Fibroblast of lung (primary cell): ENCODE measurements around the gene PTPRO. TPM values are rescaled to one million over a fixed set of nuclear protein-coding genes. Genes with fewer than 3 reads are reported as not detected.

Experiments used
- DNase-seq, 2 donors: peaks; one replicate each; pipeline versions ENCODE4 v3.0.0 to v3.0.0-alpha.2; 2010; ENCODE audit warnings: low read depth in 2 of 2
- H2AFZ ChIP-seq: 2 replicates; pipeline ENCODE4 v1.5.1; 2012; ENCODE audit warnings: low read length, control low read depth, inconsistent platforms
- H3K27ac ChIP-seq: 2 replicates; pipeline ENCODE4 v1.5.1; 2011; ENCODE audit warnings: low read length, control low read depth; ENCODE audit not compliant: insufficient read depth
- H3K27me3 ChIP-seq: 2 replicates; pipeline ENCODE4 v1.5.1; 2011; ENCODE audit warnings: mild to moderate bottlenecking, low read length; ENCODE audit not compliant: control insufficient read depth, insufficient read depth
- H3K36me3 ChIP-seq: 2 replicates; pipeline ENCODE4 v1.5.1; 2011; ENCODE audit warnings: low read length; ENCODE audit not compliant: control insufficient read depth, insufficient read depth
- H3K4me1 ChIP-seq: 2 replicates; pipeline ENCODE4 v1.5.1; 2011; ENCODE audit warnings: low read length; ENCODE audit not compliant: control insufficient read depth, insufficient read depth; ENCODE audit errors: extremely low read depth
- H3K4me2 ChIP-seq: 2 replicates; pipeline ENCODE4 v1.5.1; 2011; ENCODE audit warnings: low read length, control low read depth; ENCODE audit not compliant: insufficient read depth; ENCODE audit errors: extremely low read depth
- H3K4me3 ChIP-seq, 4 experiments: fragments of 200-600 bp in 1 of 4; sonication (generic) in 1 of 4; replicated peaks in 1 of 4; 2 replicates each; pipeline ENCODE4 v1.5.1; 2011 to 2016; ENCODE audit warnings: low read length in 4 of 4, low read depth in 3 of 4, mild to moderate bottlenecking in 3 of 4, control low read depth in 2 of 4, inconsistent platforms in 1 of 4, mixed read lengths in 1 of 4; ENCODE audit not compliant: insufficient read depth in 1 of 4; ENCODE audit errors: control extremely low read depth in 1 of 4
- H3K79me2 ChIP-seq: 2 replicates; pipeline ENCODE4 v1.5.1; 2012; ENCODE audit warnings: mild to moderate bottlenecking, low read length, inconsistent platforms; ENCODE audit not compliant: control insufficient read depth, insufficient read depth
- H3K9ac ChIP-seq: 2 replicates; pipeline ENCODE4 v1.5.1; 2011; ENCODE audit warnings: mild to moderate bottlenecking, low read length, control low read depth; ENCODE audit not compliant: insufficient read depth
- H3K9me3 ChIP-seq: 2 replicates; pipeline ENCODE4 v1.5.1; 2012; ENCODE audit warnings: low read depth, low read length; ENCODE audit not compliant: control insufficient read depth, insufficient read depth
- H4K20me1 ChIP-seq: 2 replicates; pipeline ENCODE4 v1.5.1; 2011; ENCODE audit warnings: low read length; ENCODE audit not compliant: control insufficient read depth, insufficient read depth; ENCODE audit errors: extremely low read depth
- CTCF ChIP-seq, 2 donors: IDR thresholded peaks in 1 of 2; conservative IDR thresholded peaks in 1 of 2; 1 replicate in 1 of 2; 2 replicates in 1 of 2; pipeline ENCODE4 v1.5.1; 2011 to 2012; ENCODE audit warnings: low read length in 2 of 2, control low read depth in 1 of 2, inconsistent platforms in 1 of 2, low read depth in 1 of 2, mild to moderate bottlenecking in 1 of 2
- EZH2 ChIP-seq: IDR thresholded peaks from 2 replicates; pipeline ENCODE4 v1.5.1; 2012; ENCODE audit warnings: low read length, control low read depth, mild to moderate bottlenecking; ENCODE audit errors: missing control alignments
- polyA plus RNA-seq, 2 donors: library from polyadenylated mRNA; depleted of rRNA in 1 of 2; stranded (reverse) in 1 of 2; unstranded in 1 of 2; fragments of >200 nt; gene quantifications; 2 replicates each; pipeline ENCODE4 v1.2.1, GENCODE V29; 2011 to 2012; ENCODE audit warnings: missing spikeins in 1 of 2
- total RNA-seq: library from RNA; depleted of rRNA; stranded (reverse); fragments of >200 nt; gene quantifications from 2 replicates; pipeline ENCODE4 v1.2.1, GENCODE V29; 2014

PTPRO gene
- total and polyA plus RNA-seq, 2 donors (not counting 1 experiment from before 2014, with no cell fraction given), result 0.33 to 0.35 TPM

- H3K4me1 ChIP-seq, result no peaks in the 10 kb centered on the region
- no peak overlapping the region for H3K27ac ChIP-seq
- TF ChIP-seq CTCF (conservative IDR thresholded peaks at IDR 0.05 in 1 of 2, IDR thresholded peaks at IDR 0.05 in 1 of 2; ENCODE audit: low read depth in 1 of 2, low read length in 2 of 2) (no peak), EZH2 (no peak)
Observed at GRCh38 chr12:15526033-15526432, 203.7 kb downstream of the PTPRO start.

GRCh38 chr12:15527201-15528080, 205.1 kb downstream of the PTPRO start:
- TF ChIP-seq CTCF (conservative IDR thresholded peaks at IDR 0.05 in 1 of 2, IDR thresholded peaks at IDR 0.05 in 1 of 2; ENCODE audit: low read depth in 1 of 2, low read length in 2 of 2) (peak; percentile 13 to 20), EZH2 (no peak)
- H3K4me1 ChIP-seq, result no peaks in the 10 kb centered on the region
- H2AFZ ChIP-seq, result no peak overlapping the region
- H3K4me2 ChIP-seq, result no peak overlapping the region
- H3K4me3 ChIP-seq, result no peak overlapping the region
- no peak overlapping the region for H3K9ac ChIP-seq
- H3K9me3 ChIP-seq, result no peaks in the 10 kb centered on the region
- H4K20me1 ChIP-seq, result no peaks in the 10 kb centered on the region
- H3K27ac ChIP-seq, result no peak overlapping the region
- peak; percentile 14 to 30 for DNase-seq
- H3K79me2 ChIP-seq, result no peaks in the 10 kb centered on the region
- H3K27me3 ChIP-seq, result no peaks in the 10 kb centered on the region
- H3K36me3 ChIP-seq, result no peaks in the 10 kb centered on the region

More at GRCh38 chr12:15526033-15526432, 203.7 kb downstream of the PTPRO start:
- Histone ChIP-seq H3K27me3 (no peaks in the 10 kb centered on the region), H3K9me3 (no peaks in the 10 kb centered on the region), H3K4me3 (no peak overlapping the region), H3K36me3 (no peaks in the 10 kb centered on the region), H3K79me2 (no peaks in the 10 kb centered on the region), H3K9ac (no peak overlapping the region), H4K20me1 (no peaks in the 10 kb centered on the region), H2AFZ (no peak overlapping the region), H3K4me2 (no peak overlapping the region)
- no peak for DNase-seq

GRCh38 chr12:15528666-15529065, 206.4 kb downstream of the PTPRO start:
- Histone ChIP-seq H3K4me1 (no peaks in the 10 kb centered on the region), H3K4me3 (no peak overlapping the region), H4K20me1 (no peaks in the 10 kb centered on the region)

More at GRCh38 chr12:15528666-15529065, 206.4 kb downstream of the PTPRO start:
- Histone ChIP-seq H2AFZ (no peak overlapping the region), H3K36me3 (no peaks in the 10 kb centered on the region), H3K9me3 (no peaks in the 10 kb centered on the region), H3K27ac (no peak overlapping the region), H3K79me2 (no peaks in the 10 kb centered on the region), H3K27me3 (no peaks in the 10 kb centered on the region), H3K9ac (no peak overlapping the region), H3K4me2 (no peak overlapping the region)
- TF ChIP-seq EZH2 (no peak), CTCF (conservative IDR thresholded peaks at IDR 0.05 in 1 of 2, IDR thresholded peaks at IDR 0.05 in 1 of 2; ENCODE audit: low read depth in 1 of 2, low read length in 2 of 2) (no peak)
- no peak for DNase-seq
